RWPE1 (cell line): ENCODE measurements around the gene FBL.

ENCODE experiments used
- CTCF ChIA-PET: fragments of 350-600 bp; sonication (Branson Sonifier 250); formaldehyde crosslinking; extraction: SDS; loops from one replicate; lab custom pipeline; 2021; lab: Yijun Ruan, JAX
- POLR2A ChIA-PET: fragments of 400-600 bp; formaldehyde crosslinking; extraction: SDS; loops from one replicate; lab custom pipeline; 2020; ENCODE audit warnings: antibody characterized with exemption; ENCODE audit not compliant: low non-redundant PET; lab: Yijun Ruan, JAX
- DNase-seq: peaks from one replicate; pipeline ENCODE4 v3.0.0; 2012; ENCODE audit warnings: low spot score
- H3K27ac ChIP-seq: fragments of 450-650 bp; 2 replicates; pipeline ENCODE4 v1.5.1; 2017
- CTCF ChIP-seq: fragments of 450-650 bp; conservative IDR thresholded peaks from 2 replicates; pipeline ENCODE4 v1.5.1; 2017; ENCODE audit warnings: low read depth, mild to moderate bottlenecking

Gene FBL

DNA sequence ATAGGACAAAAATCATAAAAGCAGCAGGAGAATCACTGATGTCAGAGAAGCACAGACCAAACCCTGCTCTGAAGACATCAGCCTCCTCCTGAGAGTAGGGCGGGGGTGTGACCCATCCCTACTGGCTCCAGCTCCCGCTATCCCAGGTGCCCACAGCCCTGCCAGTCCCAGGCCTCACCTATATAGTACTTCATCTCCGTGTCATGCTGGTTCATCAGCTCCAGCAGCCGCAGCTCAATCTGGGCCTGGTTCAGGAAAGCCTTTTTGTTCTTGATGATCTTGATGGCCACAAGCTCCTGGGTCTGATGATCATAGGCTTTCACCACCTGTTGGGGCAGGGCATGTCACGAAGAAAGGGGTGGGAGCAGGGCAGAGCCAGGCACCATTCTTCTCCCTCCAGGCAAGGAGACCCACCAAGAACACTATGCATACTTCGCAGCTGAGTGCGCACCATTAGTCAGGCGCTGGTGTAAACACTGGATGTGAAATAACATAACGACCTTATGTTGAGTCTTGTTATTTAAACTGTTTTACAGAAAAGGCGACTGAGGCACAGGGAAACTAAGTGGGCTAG is 16.4 kb downstream of the FBL start:
- POLR2A ChIA-PET = no interaction called here
- TF ChIP-seq CTCF = no peak
- peak overlapping the region; percentile 9; the same call in 1 of the 2 replicates for H3K27ac ChIP-seq
- DNase-seq = no peak
- CTCF ChIA-PET = interaction anchor here (0.7 kb wide), 1 partner anchor 13 kb away, joined by 3 read pairs; no protein-coding TSS in a partner anchor

GRCh38 chr19:39828654-39829032 is 17.5 kb downstream of the FBL start:
- ChIA-PET CTCF (interaction anchor here (0.6 kb wide), 1 partner anchor 449 kb away, joined by 6 read pairs; no protein-coding TSS in a partner anchor), POLR2A (no interaction called here)
- no peak for DNase-seq
- H3K27ac ChIP-seq = peak overlapping the region; percentile 30
- no peak for TF ChIP-seq CTCF

GRCh38 chr19:39828015-39828653 is 18.0 kb downstream of the FBL start:
- POLR2A ChIA-PET = no interaction called here
- no peak for DNase-seq
- H3K27ac ChIP-seq = peak overlapping the region; percentile 30
- CTCF ChIA-PET = no interaction called here
- no peak for TF ChIP-seq CTCF

DNA sequence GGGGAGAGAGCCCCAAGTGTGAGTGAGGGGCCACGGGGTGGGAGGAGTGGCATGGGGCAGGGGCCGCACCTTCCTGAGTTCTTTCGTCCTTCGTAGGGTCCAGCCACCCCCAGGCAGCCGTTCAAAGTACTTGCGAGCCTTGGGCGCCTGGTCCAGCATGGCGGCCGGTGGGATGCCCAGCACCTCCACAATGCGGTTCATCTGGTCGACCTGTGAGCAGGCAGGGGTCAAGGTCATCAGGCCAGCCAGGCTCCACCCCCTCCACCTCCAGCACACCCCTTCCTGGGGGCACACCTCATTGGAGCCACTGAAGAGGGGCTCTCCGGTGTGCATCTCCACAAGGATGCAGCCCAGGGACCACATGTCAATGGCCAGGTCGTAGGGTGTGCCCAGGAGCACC is 19.0 kb downstream of the FBL start:
- TF ChIP-seq CTCF = no peak
- POLR2A ChIA-PET = interaction anchor here (0.7 kb wide), 1 partner anchor 1702 kb away, joined by 6 read pairs; no protein-coding TSS in a partner anchor
- H3K27ac ChIP-seq = peak overlapping the region; percentile 30
- CTCF ChIA-PET = no interaction called here
- DNase-seq = no peak

- ChIA-PET POLR2A (interaction anchor here (0.7 kb wide), 1 partner anchor 1703 kb away, joined by 6 read pairs; no protein-coding TSS in a partner anchor), CTCF (no interaction called here)
- DNase-seq = no peak
- H3K27ac ChIP-seq = peak overlapping the region; percentile 72
- no peak for TF ChIP-seq CTCF
Observed at GRCh38 chr19:39826311-39826945, 19.8 kb downstream of the FBL start.

DNA sequence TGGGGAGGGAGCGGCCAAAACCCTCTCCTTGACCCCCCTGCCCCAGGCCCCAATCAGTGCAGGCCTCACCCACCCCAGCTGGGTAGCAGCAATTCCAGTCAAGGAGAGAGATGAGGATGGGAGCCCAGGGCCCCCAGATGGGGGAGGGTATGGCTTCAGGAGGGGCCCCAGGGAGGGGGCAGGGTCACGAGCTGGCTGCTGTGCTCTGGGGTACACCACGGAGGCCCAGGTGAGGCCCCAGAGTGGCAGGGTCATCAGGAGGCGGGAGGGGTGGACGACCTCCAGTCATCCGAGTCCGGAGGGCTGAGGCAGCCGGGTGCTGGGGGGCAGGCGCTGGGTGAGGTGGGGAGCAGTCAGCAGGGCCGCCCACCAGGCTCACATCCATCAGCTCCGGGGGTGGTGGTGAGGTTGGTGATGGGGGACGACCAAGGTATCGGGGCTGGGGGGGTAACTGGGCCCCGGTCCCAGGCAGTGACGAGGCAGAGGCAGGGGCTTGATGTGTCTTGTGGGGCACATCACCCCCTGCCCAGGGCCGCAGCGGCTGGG is 20.6 kb downstream of the FBL start:
- H3K27ac ChIP-seq = peak overlapping the region; percentile 72
- CTCF ChIA-PET = no interaction called here
- DNase-seq = no peak

More for the DNA sequence above, 20.6 kb downstream of the FBL start:
- no peak for TF ChIP-seq CTCF
- POLR2A ChIA-PET = interaction anchor here (0.7 kb wide), 1 partner anchor 9 kb away, joined by 3 read pairs; no protein-coding TSS in a partner anchor
